HG03432 (cell line): ENCODE measurements around the gene CRHR1.

Experiments used
- ATAC-seq: cut with Tn5 transposase; IDR thresholded peaks from one replicate; pipeline ENCODE4 v1.9.1; 2021; ENCODE audit warnings: mild to moderate bottlenecking, moderate library complexity; ENCODE audit not compliant: unreplicated experiment

CRHR1 gene

GRCh38 chr17:45758544-45758943 lies 25.6 kb upstream of the CRHR1 start:
- ATAC-seq: no peak

GRCh38 chr17:45759761-45760160 lies 24.4 kb upstream of the CRHR1 start:
- no peak for ATAC-seq

- ATAC-seq: no peak
Observed at GRCh38 chr17:45761957-45762565, 22.1 kb upstream of the CRHR1 start.

- no peak for ATAC-seq
Observed at GRCh38 chr17:45763182-45763581, 20.9 kb upstream of the CRHR1 start.

GRCh38 chr17:45764479-45764878 lies 19.6 kb upstream of the CRHR1 start:
- no peak for ATAC-seq

- ATAC-seq: no peak
Observed at GRCh38 chr17:45768000-45768399, 16.1 kb upstream of the CRHR1 start.

- ATAC-seq: no peak
Observed at GRCh38 chr17:45770632-45771270, 13.4 kb upstream of the CRHR1 start.

GRCh38 chr17:45771271-45771959 lies 12.7 kb upstream of the CRHR1 start:
- no peak for ATAC-seq

GRCh38 chr17:45775148-45775547 lies 9.0 kb upstream of the CRHR1 start:
- ATAC-seq: no peak

GRCh38 chr17:45775576-45776011 lies 8.5 kb upstream of the CRHR1 start:
- ATAC-seq: no peak

GRCh38 chr17:45776896-45777295 lies 7.2 kb upstream of the CRHR1 start:
- ATAC-seq: no peak

- no peak for ATAC-seq
Observed at GRCh38 chr17:45777388-45777787, 6.7 kb upstream of the CRHR1 start.

- no peak for ATAC-seq
Observed at GRCh38 chr17:45780921-45781320, 3.2 kb upstream of the CRHR1 start.

- ATAC-seq: no peak
Observed at GRCh38 chr17:45782889-45783592, 1.1 kb upstream of the CRHR1 start.

GRCh38 chr17:45783593-45784292 lies 377 bp upstream of the CRHR1 start:
- no peak for ATAC-seq

- ATAC-seq: no peak
Observed at GRCh38 chr17:45784741-45785479, 790 bp downstream of the CRHR1 start.

- no peak for ATAC-seq
Observed at GRCh38 chr17:45785480-45786193, 1.5 kb downstream of the CRHR1 start.

- ATAC-seq: no peak
Observed at GRCh38 chr17:45786349-45786748, 2.2 kb downstream of the CRHR1 start.

- no peak for ATAC-seq
Observed at GRCh38 chr17:45787044-45787443, 2.9 kb downstream of the CRHR1 start.

GRCh38 chr17:45787656-45788055 lies 3.5 kb downstream of the CRHR1 start:
- ATAC-seq: no peak
